ENCODE measurements around the gene SLC1A1.
"Not testable (repeated sequence)": the region's sequence is repeated elsewhere in the genome, so short reads cannot be mapped to it uniquely, and the experiment has no call there.

Gene SLC1A1

DNA sequence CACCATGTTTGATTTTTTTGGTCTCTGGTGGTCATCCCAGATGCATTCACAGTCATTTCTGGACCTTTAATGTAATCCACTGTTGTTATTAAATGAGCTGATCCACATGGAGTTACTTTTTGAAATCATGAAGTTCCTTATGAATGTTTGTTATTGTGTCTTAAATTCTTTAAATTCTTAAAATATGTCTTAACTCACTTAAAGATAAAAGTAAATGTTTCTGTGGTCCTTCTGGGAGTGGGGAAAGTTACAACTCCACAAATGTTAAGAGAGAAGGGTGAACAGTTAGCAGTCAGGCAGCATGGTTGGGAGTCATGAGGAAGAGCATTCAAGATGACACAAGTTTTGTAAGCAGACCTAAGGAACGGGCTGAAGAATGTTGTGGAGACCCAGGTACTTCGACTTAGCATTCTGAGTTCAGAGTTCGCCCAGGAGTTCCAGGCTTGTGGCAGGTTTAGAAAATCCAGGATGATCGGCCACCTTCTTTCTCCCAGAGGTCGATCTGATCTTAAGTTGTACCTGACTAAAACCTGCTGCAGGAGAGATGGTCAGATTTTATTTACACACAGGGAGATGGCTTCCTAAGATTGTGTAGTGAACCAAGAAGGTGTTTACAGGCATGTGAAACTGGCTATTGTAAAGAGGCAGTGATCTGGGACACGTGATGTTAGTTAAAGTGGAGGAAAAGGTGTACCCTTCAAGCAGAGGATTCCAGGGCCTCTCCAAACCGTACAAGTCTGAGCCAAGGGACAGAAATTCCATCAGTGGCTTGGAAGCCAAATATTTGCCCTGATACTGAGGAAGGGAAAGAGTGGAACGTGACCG lies 17.2 kb downstream of the SLC1A1 start:
- no peak for DNase-seq

DNA sequence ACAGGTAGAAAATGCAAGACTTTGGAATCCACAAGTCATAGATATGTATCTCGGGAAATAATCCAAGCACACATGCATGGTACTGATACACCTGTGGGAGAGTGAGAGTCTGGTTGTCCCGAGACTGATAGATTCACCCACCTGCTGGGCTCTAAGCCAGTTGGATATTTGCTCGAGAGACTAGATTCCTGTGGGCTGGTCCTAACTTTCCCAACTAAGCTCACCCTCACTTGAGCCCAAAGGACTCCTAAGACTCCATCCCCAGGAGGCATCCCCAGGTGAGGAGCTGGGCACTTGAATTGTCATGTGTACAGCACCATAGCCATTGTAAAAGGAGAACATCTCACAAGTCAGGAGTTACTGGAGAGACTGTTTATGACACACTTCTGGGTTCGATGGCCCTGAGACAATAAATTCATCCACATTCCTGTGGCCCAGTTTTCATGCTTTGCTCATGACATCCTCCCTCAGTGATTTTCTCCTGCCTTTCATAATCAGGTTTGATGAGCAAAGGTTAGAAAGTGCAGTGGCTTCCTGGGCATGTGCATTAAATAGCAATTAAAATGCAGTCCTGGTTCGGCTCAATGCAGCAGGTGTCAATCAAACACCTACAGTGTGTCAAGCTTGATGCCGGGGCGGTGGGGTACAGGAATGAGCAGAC lies 18.1 kb downstream of the SLC1A1 start:
- DNase-seq = no peak

DNA sequence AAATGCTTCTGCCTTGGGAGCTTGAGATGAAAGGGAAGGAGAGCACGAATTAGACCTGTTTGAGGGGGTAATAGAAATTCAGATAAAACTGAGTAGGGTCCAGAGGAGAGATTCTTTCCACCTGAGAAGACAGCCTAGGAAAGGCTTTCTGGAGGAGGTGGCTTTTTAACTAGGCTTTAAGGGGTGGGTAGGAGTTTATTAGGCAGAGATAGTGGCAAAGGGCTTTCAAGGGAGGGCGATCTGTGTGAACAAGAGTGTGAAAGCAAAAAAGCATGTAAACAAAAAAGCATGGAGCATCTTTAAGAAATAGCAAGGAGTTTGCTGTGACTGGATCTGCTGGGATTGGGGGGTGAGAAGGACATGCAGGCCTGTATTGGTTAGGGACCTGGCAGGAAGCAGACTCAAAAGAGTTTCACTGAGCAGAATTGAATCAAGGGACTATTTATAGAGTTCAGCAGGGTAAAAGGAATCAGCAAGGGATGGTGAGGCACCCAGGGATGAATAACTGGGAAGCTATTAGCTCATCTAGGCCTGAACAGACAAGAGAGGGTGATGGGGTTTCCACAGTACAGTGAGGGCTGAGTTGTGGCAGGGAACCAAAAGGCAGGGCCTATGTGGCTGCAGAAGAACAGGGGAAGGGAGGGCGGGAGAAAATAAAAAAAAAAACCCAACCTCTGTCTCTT lies 18.8 kb downstream of the SLC1A1 start:
- DNase-seq = no peak

DNA sequence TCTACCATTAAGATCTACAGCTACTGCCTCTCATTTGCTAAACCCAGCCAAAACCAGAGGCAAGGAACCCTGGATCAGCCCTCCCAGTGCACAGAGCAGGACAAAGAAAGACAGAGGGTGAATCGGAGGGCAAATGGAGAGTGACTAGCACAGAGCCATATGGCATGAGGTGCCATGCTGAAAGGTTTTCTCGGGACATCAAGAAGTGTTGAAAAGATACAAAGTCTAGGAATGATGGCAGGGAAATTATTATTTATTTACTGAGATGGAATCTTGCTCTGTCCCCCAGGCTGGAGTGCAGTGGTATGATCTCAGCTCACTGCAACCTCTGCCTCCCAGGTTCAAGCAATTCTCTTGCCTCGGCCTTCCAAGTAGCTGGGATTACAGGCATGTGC lies 19.3 kb downstream of the SLC1A1 start:
- no peak for DNase-seq

GRCh38 chr9:4510546-4511322 lies 20.5 kb downstream of the SLC1A1 start:
- DNase-seq = no peak

GRCh38 chr9:4514252-4515128 lies 24.2 kb downstream of the SLC1A1 start:
- no peak for DNase-seq

- DNase-seq = no peak
These were observed 25.7 kb downstream of the SLC1A1 start for GRCh38 chr9:4515958-4516375.

DNA sequence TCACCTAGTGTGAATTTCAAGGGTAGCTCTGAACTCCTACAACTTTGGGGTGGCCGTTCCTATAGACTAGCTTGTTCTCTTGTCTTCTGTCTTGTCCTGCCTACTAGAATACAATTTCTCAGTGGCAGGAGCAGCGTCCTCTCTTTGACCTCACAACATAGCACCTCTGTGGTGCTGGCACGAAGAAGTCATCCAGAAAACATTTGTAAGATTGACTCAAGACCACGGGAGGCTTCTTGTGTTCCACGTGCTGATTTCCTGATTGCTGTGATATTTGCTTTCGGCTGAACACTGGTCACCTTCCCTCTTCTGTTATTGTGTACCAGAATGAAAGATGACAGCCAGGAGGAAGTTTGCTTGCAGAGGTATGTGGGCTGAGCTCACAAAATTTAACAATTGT lies 27.0 kb downstream of the SLC1A1 start:
- no peak for DNase-seq

DNA sequence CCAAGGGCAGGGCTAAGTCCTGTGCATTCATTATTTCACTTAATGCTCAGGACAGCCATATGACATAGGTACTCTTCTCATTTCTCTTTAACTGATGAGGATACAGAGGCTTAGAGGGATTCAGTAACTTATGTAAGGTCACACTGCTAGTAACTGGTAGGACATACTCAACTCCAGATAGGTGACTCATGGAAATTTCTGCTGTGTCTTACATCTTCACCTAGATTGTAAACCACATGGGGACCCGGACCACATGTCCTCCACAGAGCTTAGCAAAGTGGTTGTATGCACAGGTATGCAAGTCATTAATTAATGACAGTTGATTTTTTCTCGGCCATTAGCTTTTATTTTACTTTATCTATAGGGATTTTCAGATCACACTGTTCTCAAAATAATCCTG lies 29.3 kb downstream of the SLC1A1 start:
- DNase-seq = no peak

- DNase-seq = no peak
These were observed 29.8 kb downstream of the SLC1A1 start for GRCh38 chr9:4520055-4520454.

DNA sequence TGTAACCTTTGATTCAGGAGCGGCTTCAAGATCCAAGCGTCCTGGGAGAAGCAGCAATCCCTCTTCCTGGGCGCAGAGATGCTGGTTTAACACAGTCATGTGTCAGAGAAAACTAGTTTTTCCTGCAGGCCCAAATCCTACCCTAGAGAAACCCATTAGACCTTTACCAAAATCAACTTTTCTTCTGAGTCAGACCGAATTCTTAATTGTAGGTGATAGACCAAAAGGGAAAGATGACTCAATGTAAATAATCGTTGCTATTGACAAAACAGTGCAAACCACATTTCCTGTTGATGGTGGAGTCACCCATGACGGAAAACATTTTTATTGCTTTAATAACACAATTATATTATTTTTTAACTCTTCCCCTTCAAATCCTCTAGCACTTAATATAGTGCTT lies 40.1 kb downstream of the SLC1A1 start:
- no peak for DNase-seq

GRCh38 chr9:4530831-4531230 lies 40.6 kb downstream of the SLC1A1 start:
- DNase-seq = not testable (repeated sequence)

DNA sequence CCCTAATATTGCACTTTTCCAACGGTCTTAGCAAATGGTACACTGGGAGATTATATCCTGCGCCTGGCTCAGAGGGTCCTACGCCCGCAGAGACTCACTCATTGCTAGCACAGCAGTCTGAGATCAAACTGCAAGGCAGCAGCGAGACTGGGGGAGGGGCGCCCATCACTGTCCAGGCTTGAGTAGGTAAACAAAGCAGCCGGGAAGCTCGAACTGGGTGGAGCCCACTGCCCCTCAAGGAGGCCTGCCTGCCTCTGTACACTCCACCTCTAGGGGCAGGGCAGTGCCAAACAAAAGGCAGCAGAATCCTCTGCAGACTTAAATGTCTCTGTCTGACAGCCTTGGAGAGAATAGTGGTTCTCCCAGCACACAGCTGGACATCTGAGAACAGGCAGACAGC lies 41.1 kb downstream of the SLC1A1 start:
- not testable (repeated sequence) for DNase-seq

DNA sequence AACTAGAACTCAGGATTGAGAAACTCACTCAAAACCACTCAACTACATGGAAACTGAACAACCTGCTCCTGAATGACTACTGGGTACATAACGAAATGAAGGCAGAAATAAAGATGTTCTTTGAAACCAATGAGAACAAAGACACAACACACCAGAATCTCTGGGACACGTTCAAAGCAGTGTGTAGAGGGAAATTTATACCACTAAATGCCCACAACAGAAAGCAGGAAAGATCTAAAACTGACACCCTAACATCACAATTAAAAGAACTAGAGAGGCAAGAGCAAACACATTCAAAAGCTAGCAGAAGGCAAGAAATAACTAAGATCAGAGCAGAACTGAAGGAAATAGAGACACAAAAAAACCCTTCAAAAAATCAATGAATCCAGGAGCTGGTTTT lies 43.6 kb downstream of the SLC1A1 start:
- DNase-seq = not testable (repeated sequence)

GRCh38 chr9:4536196-4536595 lies 45.9 kb downstream of the SLC1A1 start:
- DNase-seq = not testable (repeated sequence)

GRCh38 chr9:4537581-4537980 lies 47.3 kb downstream of the SLC1A1 start:
- no peak for DNase-seq

GRCh38 chr9:4538107-4538506 lies 47.8 kb downstream of the SLC1A1 start:
- no peak for DNase-seq

DNA sequence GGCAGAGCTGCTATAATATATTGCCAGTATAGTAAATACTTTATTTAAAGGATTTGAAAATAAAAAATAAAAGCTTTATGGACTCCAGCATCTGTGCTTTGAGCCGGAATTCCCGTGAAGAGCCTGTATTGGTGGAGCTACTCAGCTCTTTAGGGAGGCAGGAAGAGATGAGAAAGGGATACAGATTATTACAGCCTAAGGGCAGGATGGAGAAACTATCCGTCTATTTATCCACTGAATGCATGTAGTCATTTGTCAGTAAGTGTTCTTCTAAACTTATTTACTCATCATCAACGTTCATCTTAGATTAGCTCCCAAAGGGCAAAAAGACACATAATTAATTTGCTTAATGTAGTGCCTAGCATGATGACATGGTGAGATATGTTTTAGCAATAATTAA lies 48.4 kb downstream of the SLC1A1 start:
- no peak for DNase-seq

GRCh38 chr9:4540425-4540824 lies 50.2 kb downstream of the SLC1A1 start:
- no peak for DNase-seq

GRCh38 chr9:4541281-4541680 lies 51.0 kb downstream of the SLC1A1 start:
- no peak for DNase-seq

GRCh38 chr9:4541856-4542255 lies 51.6 kb downstream of the SLC1A1 start:
- no peak for DNase-seq

GRCh38 chr9:4544714-4545113 lies 54.4 kb downstream of the SLC1A1 start:
- not testable (repeated sequence) for DNase-seq

Measured in NCI-H1930 (cell line).